ENCODE measurements around the gene EVI2B.
"Not testable (repeated sequence)": the region's sequence is repeated elsewhere in the genome, so short reads cannot be mapped to it uniquely, and the experiment has no call there.

The EVI2B gene

DNA sequence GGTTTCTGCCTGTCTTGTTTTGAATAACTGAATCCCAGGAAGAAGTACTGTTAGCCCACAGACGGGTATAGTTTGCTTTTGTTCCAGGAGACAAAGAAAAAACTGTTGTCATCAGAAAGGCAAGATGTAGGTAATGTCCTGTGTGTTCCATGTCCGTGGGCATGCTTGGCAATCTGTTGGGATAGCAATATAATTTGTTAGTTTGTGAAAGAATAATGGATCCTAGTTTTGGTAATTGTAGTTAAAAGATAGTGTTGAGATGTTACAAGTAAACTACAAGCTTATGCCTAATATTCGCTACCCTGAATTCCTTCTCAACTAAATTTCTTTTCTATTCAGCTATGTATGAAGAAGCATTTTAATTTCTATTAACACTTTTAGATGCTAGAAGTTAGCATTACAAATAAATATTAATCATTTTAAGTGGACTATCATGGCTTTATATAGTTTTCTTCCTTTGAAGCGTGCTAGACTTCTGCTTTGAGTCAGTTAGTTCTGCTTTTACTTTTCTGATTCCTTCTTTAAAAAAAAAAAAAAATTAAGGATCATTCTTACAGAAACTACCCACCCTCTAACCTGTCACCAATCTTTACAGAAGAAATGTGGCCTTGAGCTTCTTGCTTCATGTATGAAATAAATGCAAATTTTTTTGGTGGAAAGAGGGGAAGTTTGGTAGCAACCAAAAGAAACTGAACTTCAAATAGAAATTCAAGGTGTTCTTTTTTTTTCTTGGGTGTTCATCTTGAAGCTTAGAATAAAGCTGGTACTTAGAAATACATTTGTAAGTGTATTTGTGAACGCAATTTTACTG, 5.2 kb upstream of the EVI2B start:
- H3K27ac ChIP-seq: no peak overlapping the region
- TF ChIP-seq, protein P1, sequence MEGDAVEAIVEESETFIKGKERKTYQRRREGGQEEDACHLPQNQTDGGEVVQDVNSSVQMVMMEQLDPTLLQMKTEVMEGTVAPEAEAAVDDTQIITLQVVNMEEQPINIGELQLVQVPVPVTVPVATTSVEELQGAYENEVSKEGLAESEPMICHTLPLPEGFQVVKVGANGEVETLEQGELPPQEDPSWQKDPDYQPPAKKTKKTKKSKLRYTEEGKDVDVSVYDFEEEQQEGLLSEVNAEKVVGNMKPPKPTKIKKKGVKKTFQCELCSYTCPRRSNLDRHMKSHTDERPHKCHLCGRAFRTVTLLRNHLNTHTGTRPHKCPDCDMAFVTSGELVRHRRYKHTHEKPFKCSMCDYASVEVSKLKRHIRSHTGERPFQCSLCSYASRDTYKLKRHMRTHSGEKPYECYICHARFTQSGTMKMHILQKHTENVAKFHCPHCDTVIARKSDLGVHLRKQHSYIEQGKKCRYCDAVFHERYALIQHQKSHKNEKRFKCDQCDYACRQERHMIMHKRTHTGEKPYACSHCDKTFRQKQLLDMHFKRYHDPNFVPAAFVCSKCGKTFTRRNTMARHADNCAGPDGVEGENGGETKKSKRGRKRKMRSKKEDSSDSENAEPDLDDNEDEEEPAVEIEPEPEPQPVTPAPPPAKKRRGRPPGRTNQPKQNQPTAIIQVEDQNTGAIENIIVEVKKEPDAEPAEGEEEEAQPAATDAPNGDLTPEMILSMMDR (conservative IDR thresholded peaks at IDR 0.05): no peak
- no peak for TF ChIP-seq ZFX (IDR thresholded peaks at IDR 0.05)

DNA sequence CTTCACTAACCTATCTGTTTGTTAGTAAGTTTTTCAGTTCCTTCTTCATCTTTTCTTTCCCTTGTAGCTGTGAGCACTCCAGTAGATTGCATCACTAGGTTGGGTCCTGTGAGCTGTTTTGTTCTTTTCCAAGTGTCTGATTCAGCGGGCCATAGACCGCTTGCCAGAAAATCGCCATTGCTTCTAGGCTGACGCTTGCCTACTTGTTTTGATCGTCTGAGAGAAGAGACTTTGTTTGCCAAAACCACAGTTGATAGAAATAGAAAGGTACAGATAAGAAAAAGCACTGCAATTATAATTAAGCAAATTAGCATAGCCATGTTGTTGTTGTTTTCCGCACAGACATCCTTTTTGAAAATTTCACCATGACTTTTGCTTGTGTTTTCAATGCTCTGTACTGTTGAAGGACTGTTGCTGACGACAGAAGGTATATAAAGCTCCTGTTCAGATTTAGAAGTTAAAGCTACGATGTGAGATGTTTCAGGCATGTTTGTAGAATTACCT, 4.5 kb upstream of the EVI2B start:
- H3K27ac ChIP-seq: no peak overlapping the region
- TF ChIP-seq ZFX (IDR thresholded peaks at IDR 0.05): no peak
- TF ChIP-seq, protein P1 (conservative IDR thresholded peaks at IDR 0.05): no peak

DNA sequence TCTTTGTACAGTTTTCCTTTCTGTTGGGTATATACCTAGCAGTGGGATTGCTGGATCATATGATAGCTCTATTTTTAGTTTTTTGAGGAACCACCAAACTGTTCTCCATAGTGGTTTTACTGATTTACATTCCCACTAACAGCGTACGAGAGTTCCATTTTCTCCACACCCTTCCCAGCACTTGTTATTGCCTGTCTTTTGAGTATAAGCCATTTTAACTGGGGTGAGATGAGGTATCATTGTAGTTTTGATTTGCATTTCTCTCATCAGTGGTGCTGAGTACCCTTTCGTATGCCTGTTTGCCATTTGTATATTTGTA, 887 bp upstream of the EVI2B start:
- TF ChIP-seq, protein P1 (conservative IDR thresholded peaks at IDR 0.05): no peak
- no peak for TF ChIP-seq ZFX (IDR thresholded peaks at IDR 0.05)
- H3K27ac ChIP-seq: no peak overlapping the region

DNA sequence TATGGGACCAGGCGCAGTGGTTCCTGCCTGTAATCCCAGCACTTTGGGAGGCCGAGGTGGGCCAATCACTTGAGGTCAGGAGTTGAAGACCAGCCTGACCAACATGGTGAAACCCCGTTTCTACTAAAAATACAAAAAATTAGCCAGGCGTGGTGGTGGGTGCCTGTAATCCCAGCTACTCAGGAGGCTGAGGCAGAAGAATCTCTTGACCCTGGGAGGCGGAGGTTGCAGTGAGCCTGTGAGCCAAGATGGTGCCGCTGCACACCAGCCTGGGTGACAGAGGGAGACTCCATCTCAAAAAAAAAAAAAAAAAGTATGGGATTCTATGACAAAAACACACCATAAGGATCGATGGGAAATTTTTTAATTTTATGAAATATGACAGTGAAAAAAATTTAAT, 1.6 kb downstream of the EVI2B start:
- H3K27ac ChIP-seq: not testable (repeated sequence)

DNA sequence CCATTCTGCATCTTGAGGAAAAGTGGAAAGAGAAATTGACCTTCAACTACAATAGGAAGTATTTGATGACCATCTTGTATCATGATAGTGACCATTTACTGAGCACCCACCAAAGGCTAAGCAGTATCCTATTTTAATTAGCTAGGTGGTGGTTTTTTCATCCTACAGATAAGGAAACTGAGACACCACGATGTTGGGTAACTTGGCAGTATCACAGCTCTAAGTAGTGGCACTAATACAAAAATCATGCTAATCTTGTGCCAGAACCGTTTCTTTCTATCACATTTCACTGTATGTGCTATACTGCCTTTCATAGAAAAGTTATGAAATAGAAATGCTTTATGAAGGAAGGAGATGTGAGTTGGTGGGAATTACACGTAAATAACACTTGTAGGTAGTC, 2.3 kb downstream of the EVI2B start:
- no peak overlapping the region for H3K27ac ChIP-seq
- TF ChIP-seq, protein P1 (conservative IDR thresholded peaks at IDR 0.05): no peak
- no peak for TF ChIP-seq ZFX (IDR thresholded peaks at IDR 0.05)

DNA sequence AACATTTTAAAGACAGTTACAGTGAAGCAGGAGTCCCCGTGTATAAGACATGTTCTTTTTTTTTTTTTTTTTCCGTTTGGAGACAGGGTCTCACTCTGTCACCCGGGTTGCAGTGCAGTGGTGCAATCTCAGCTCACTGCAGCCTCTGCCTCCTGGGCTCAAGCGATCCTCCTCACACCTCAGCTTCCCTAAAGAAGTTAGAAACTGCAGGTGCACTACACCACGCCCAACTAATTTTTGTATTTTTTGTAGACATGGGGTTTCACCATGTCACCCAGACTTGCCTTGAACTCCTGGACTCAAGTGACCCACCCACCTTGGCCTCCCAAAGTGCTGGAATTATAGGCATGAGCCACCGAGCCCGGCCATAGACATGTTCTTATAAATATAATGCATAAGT, 3.0 kb downstream of the EVI2B start:
- no peak overlapping the region for H3K27ac ChIP-seq

DNA sequence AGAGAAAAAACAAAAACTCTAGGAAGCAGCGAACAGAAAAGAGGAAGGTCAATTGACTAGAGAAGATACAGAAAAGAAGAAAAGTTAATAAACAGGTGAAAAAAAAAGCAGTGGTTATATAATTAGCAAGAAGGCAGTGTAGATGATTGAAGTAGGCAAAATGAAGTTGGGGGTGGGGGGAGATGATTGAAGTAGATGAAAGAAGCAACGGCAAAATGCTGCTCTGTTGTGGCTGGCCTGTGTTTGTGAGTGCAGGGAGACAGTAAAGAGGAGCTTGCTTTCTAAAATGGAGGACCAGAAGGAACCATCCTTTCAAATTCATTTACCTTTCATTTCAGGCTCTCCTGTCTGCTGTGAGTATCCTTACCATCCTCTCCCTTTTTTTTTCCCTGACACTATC, 3.6 kb downstream of the EVI2B start:
- H3K27ac ChIP-seq: no peak overlapping the region
- no peak for TF ChIP-seq ZFX (IDR thresholded peaks at IDR 0.05)
- TF ChIP-seq, protein P1 (conservative IDR thresholded peaks at IDR 0.05): no peak

More for the DNA sequence above, 3.0 kb downstream of the EVI2B start:
- TF ChIP-seq ZFX (IDR thresholded peaks at IDR 0.05): no peak
- TF ChIP-seq, protein P1 (conservative IDR thresholded peaks at IDR 0.05): no peak

DNA sequence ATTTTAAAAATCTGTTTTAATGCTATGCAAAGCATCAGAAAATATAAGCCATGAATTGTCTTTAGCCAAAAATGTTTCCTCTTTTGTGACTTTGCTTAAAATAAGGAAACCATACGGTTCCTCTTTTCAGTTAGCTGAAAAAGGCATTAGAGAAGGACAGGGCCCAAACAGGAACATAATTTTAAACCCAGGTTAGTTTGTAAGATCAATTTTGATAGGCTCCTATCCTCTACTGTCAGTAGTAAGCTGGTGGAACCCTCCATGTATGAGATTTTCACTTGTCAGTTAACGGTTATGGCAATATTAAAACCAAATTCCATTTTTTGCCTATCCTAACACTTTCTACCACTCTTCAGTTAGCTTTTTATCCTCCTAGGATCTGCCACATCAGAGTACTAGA, 4.3 kb downstream of the EVI2B start:
- TF ChIP-seq ZFX (IDR thresholded peaks at IDR 0.05): no peak
- TF ChIP-seq, protein P1 (conservative IDR thresholded peaks at IDR 0.05): no peak
- no peak overlapping the region for H3K27ac ChIP-seq

Measured in C4-2B (cell line).